Gastroesophageal sphincter (tissue), 3 donors: ENCODE measurements around the gene CD7.

ENCODE experiments used
- CTCF ChIP-seq, 4 experiments: fragments of 200-600 bp in 2 of 4; fragments of 450-650 bp in 2 of 4; sonication (generic) in 1 of 4; IDR thresholded peaks; one replicate each; pipeline ENCODE4 v1.5.1; 2017 to 2019; ENCODE audit warnings: antibody characterized with exemption in 4 of 4, mild to moderate bottlenecking in 2 of 4, moderate library complexity in 2 of 4
- EP300 ChIP-seq: sonication (generic); formaldehyde crosslinking; IDR thresholded peaks from one replicate; pipeline ENCODE4 v1.6.1; 2017; ENCODE audit warnings: antibody characterized with exemption, mild to moderate bottlenecking
- POLR2A ChIP-seq, 2 donors: fragments of 450-650 bp; IDR thresholded peaks; one replicate each; pipeline ENCODE4 v1.6.1; 2017; ENCODE audit warnings: antibody characterized with exemption in 2 of 2, mild to moderate bottlenecking in 2 of 2, moderate library complexity in 1 of 2

GRCh38 chr17:82267575-82268379 is 49.6 kb downstream of the CD7 start:
- TF ChIP-seq POLR2A (IDR thresholded peaks at IDR 0.05) (no peak), CTCF (IDR thresholded peaks at IDR 0.05) (no peak), EP300 (no peak)
